GM23338 (cell line): ENCODE measurements around the gene DCDC1. TPM values are rescaled to one million over a fixed set of nuclear protein-coding genes. Genes with fewer than 3 reads are reported as not detected.

Source experiments
- ATAC-seq: fragments of 200-7000 bp; cut with Tn5 transposase; 3 replicates; pipeline ENCODE4 v1.9.1; 2020
- DNase-seq: peaks from one replicate; pipeline ENCODE4 v3.0.0-alpha.2; 2015; ENCODE audit warnings: low spot score
- H2AFZ ChIP-seq: fragments of 200-600 bp; sonication (generic); 2 replicates; pipeline ENCODE4 v1.8.0; 2016; ENCODE audit warnings: antibody characterized with exemption, mild to moderate bottlenecking, moderate library complexity
- H3F3A ChIP-seq: fragments of 200-600 bp; sonication (generic); replicated peaks from 2 replicates; pipeline ENCODE4 v1.8.0; 2017; ENCODE audit warnings: antibody characterized with exemption, mixed run types, low read depth
- H3K27ac ChIP-seq: fragments of 200-600 bp; sonication (generic); 2 replicates; pipeline ENCODE4 v1.6.1; 2016; ENCODE audit warnings: low read depth
- H3K27me3 ChIP-seq: fragments of 200-600 bp; sonication (generic); 2 replicates; pipeline ENCODE4 v1.8.0; 2016; ENCODE audit warnings: mild to moderate bottlenecking, mixed run types, moderate library complexity; ENCODE audit not compliant: insufficient read depth
- H3K36me3 ChIP-seq: fragments of 200-600 bp; sonication (generic); 2 replicates; pipeline ENCODE4 v1.8.0; 2016; ENCODE audit warnings: mild to moderate bottlenecking; ENCODE audit not compliant: insufficient read depth
- H3K4me1 ChIP-seq: fragments of 200-600 bp; sonication (generic); 2 replicates; pipeline ENCODE4 v1.8.0; 2016; ENCODE audit warnings: mild to moderate bottlenecking, moderate library complexity; ENCODE audit not compliant: insufficient read depth
- H3K4me2 ChIP-seq: fragments of 200-600 bp; sonication (generic); 2 replicates; pipeline ENCODE4 v1.7.1; 2017; ENCODE audit warnings: mixed run types
- H3K4me3 ChIP-seq: fragments of 200-600 bp; sonication (generic); 2 replicates; pipeline ENCODE4 v1.6.1; 2016; ENCODE audit warnings: mixed run types
- H3K79me2 ChIP-seq: fragments of 200-600 bp; sonication (generic); replicated peaks from 2 replicates; pipeline ENCODE4 v1.8.0; 2017; ENCODE audit warnings: mild to moderate bottlenecking; ENCODE audit not compliant: insufficient read depth
- H3K9me2 ChIP-seq: fragments of 200-600 bp; sonication (generic); 2 replicates; pipeline ENCODE4 v1.8.0; 2017; ENCODE audit not compliant: insufficient read depth
- H4K20me1 ChIP-seq: fragments of 200-600 bp; sonication (generic); replicated peaks from 2 replicates; pipeline ENCODE4 v1.8.0; 2017; ENCODE audit warnings: mild to moderate bottlenecking; ENCODE audit not compliant: insufficient read depth
- H3K27ac Mint-ChIP-seq: 2 replicates; pipeline ENCODE4 v1.8.0; 2020; ENCODE audit warnings: inconsistent platforms, mild to moderate bottlenecking, moderate library complexity, mixed read lengths
- H3K27me3 Mint-ChIP-seq: 3 replicates; pipeline ENCODE4 v1.8.0; 2022; ENCODE audit warnings: low read depth, mild to moderate bottlenecking, moderate library complexity, mixed read lengths, inconsistent platforms; ENCODE audit not compliant: insufficient read depth, poor library complexity
- H3K36me3 Mint-ChIP-seq: 3 replicates; pipeline ENCODE4 v1.8.0; 2021; ENCODE audit warnings: low read depth, mild to moderate bottlenecking, inconsistent platforms, moderate library complexity, mixed read lengths
- H3K4me1 Mint-ChIP-seq: 3 replicates; pipeline ENCODE4 v1.8.0; 2020; ENCODE audit warnings: mild to moderate bottlenecking, inconsistent platforms, mixed read lengths
- H3K4me3 Mint-ChIP-seq: 3 replicates; pipeline ENCODE4 v1.8.0; 2021; ENCODE audit warnings: moderate library complexity, mild to moderate bottlenecking, inconsistent platforms, mixed read lengths
- H3K9me3 Mint-ChIP-seq: 3 replicates; pipeline ENCODE4 v1.8.0; 2020; ENCODE audit warnings: moderate library complexity, mild to moderate bottlenecking, inconsistent platforms, mixed read lengths
- ZNF331 ChIP-seq: fragments of 250-450 bp; sonication (Bioruptor Pico); IDR thresholded peaks from 2 replicates; pipeline ENCODE4 v1.5.0; 2020; ENCODE audit warnings: low read depth, mild to moderate bottlenecking, moderate library complexity
- polyA plus RNA-seq: library from polyadenylated mRNA; unstranded; fragments of >200 nt; fragmentation: Nextera tagmentation; extraction: Ambion mirVana; gene quantifications from 2 replicates; pipeline ENCODE4 v1.2.1, GENCODE V29; 2016
- total RNA-seq: library from RNA; depleted of rRNA; stranded (reverse); fragments of >200 nt; shearing (Covaris generic); gene quantifications from 2 replicates; pipeline ENCODE4 v1.2.3, GENCODE V29; 2014
- TF ChIP-seq, protein P1 (sequence below): fragments of 250-450 bp; sonication (Bioruptor Pico); IDR thresholded peaks from 2 replicates; pipeline ENCODE4 v1.5.0; 2020; ENCODE audit warnings: mild to moderate bottlenecking, moderate library complexity
- TF ChIP-seq, protein P2 (sequence below): IDR thresholded peaks from one replicate; pipeline ENCODE4 v1.6.1; 2018; ENCODE audit warnings: antibody characterized with exemption; ENCODE audit not compliant: unreplicated experiment

Gene DCDC1
- total and polyA plus RNA-seq, 2 experiments from 2014 or later = 0.56 to 0.58 TPM

DNA sequence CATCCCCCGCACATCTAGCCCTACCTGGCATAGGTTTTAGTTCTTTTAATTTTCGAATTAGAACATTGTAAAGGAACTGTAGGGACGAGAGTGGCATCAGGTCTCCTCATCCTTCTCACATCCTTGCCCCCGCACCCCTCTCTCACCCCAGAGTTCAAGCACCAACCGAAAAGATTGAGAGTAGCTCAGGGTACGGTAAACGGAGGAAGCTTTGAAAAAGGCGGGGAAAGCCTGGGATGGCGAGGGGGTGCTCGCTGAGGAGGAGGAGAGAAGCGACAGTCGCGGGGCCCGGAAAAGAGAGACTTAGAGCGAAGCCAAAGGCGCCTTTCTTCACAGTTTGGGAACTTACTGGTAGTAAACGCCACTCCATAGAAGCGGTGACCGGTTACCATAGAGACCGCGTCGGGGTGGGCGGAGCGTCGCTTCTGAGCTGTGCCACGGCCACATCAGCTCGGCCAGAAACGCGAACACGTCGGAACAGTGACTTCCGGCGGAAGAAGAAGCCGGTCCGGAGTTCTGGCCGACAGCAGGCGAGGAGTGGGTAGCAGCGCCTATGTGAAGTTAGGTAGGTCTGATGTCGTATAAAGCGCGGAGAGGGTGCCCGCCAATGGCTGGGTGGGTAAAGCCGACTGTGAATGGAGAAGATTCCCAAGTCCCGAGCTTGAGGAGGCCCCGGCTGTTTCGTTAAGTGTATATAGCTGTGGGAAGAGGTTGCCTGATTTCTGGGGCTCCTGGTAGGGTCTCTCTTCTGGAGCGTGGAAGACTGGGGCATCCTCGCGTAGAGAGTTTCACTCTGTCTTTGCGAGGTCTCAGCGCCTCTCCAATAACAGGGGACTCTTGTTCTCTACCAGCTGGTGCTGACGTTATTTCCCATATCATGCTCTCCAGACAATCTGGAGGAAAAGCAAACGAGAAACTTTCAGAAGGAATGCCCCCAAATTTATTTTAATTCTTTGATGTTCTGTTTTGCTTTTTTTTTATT lies at the start of gene DCDC1, which contains the start of gene DNAJC24 (continued):
- TF ChIP-seq, protein P1, sequence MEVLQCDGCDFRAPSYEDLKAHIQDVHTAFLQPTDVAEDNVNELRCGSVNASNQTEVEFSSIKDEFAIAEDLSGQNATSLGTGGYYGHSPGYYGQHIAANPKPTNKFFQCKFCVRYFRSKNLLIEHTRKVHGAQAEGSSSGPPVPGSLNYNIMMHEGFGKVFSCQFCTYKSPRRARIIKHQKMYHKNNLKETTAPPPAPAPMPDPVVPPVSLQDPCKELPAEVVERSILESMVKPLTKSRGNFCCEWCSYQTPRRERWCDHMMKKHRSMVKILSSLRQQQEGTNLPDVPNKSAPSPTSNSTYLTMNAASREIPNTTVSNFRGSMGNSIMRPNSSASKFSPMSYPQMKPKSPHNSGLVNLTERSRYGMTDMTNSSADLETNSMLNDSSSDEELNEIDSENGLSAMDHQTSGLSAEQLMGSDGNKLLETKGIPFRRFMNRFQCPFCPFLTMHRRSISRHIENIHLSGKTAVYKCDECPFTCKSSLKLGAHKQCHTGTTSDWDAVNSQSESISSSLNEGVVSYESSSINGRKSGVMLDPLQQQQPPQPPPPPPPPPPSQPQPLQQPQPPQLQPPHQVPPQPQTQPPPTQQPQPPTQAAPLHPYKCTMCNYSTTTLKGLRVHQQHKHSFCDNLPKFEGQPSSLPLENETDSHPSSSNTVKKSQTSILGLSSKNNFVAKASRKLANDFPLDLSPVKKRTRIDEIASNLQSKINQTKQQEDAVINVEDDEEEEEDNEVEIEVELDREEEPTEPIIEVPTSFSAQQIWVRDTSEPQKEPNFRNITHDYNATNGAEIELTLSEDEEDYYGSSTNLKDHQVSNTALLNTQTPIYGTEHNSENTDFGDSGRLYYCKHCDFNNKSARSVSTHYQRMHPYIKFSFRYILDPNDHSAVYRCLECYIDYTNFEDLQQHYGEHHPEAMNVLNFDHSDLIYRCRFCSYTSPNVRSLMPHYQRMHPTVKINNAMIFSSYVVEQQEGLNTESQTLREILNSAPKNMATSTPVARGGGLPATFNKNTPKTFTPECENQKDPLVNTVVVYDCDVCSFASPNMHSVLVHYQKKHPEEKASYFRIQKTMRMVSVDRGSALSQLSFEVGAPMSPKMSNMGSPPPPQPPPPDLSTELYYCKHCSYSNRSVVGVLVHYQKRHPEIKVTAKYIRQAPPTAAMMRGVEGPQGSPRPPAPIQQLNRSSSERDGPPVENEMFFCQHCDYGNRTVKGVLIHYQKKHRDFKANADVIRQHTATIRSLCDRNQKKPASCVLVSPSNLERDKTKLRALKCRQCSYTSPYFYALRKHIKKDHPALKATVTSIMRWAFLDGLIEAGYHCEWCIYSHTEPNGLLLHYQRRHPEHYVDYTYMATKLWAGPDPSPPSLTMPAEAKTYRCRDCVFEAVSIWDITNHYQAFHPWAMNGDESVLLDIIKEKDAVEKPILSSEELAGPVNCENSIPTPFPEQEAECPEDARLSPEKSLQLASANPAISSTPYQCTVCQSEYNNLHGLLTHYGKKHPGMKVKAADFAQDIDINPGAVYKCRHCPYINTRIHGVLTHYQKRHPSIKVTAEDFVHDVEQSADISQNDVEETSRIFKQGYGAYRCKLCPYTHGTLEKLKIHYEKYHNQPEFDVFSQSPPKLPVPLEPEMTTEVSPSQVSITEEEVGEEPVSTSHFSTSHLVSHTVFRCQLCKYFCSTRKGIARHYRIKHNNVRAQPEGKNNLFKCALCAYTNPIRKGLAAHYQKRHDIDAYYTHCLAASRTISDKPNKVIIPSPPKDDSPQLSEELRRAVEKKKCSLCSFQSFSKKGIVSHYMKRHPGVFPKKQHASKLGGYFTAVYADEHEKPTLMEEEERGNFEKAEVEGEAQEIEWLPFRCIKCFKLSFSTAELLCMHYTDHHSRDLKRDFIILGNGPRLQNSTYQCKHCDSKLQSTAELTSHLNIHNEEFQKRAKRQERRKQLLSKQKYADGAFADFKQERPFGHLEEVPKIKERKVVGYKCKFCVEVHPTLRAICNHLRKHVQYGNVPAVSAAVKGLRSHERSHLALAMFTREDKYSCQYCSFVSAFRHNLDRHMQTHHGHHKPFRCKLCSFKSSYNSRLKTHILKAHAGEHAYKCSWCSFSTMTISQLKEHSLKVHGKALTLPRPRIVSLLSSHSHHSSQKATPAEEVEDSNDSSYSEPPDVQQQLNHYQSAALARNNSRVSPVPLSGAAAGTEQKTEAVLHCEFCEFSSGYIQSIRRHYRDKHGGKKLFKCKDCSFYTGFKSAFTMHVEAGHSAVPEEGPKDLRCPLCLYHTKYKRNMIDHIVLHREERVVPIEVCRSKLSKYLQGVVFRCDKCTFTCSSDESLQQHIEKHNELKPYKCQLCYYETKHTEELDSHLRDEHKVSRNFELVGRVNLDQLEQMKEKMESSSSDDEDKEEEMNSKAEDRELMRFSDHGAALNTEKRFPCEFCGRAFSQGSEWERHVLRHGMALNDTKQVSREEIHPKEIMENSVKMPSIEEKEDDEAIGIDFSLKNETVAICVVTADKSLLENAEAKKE (CRISPR knock-in tag) = no peak
- TF ChIP-seq, protein P2, sequence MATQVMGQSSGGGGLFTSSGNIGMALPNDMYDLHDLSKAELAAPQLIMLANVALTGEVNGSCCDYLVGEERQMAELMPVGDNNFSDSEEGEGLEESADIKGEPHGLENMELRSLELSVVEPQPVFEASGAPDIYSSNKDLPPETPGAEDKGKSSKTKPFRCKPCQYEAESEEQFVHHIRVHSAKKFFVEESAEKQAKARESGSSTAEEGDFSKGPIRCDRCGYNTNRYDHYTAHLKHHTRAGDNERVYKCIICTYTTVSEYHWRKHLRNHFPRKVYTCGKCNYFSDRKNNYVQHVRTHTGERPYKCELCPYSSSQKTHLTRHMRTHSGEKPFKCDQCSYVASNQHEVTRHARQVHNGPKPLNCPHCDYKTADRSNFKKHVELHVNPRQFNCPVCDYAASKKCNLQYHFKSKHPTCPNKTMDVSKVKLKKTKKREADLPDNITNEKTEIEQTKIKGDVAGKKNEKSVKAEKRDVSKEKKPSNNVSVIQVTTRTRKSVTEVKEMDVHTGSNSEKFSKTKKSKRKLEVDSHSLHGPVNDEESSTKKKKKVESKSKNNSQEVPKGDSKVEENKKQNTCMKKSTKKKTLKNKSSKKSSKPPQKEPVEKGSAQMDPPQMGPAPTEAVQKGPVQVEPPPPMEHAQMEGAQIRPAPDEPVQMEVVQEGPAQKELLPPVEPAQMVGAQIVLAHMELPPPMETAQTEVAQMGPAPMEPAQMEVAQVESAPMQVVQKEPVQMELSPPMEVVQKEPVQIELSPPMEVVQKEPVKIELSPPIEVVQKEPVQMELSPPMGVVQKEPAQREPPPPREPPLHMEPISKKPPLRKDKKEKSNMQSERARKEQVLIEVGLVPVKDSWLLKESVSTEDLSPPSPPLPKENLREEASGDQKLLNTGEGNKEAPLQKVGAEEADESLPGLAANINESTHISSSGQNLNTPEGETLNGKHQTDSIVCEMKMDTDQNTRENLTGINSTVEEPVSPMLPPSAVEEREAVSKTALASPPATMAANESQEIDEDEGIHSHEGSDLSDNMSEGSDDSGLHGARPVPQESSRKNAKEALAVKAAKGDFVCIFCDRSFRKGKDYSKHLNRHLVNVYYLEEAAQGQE = no peak

DNA sequence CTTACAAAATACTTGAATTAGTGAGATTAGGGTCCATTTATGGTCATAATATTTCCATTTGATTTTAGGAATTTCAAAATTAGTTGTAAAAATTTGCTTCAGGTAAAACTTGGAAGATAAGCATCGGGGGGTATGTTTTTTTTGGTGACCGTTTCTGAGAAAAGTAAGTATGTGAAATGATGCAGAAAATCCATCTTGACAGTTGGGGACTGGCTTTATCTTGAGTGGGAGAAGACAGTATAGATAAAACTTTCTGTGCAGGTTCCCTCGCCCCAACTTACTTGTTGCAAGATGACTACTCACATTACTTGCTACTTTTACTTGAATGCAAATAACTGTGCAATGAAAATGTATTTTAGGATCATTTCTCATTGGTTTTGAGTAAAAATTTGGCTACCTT lies 49.6 kb upstream of the DCDC1 start:
- DNase-seq (no peak), ATAC-seq (no peak)
- peaks cover 63% of the 10 kb centered on the region for H3K4me1 ChIP-seq
- no peaks in the 10 kb centered on the region for H3K36me3 Mint-ChIP-seq
- H2AFZ ChIP-seq = no peak overlapping the region
- H3K9me3 Mint-ChIP-seq = no peaks in the 10 kb centered on the region
- H3K27me3 ChIP-seq = no peaks in the 10 kb centered on the region
- no peaks in the 10 kb centered on the region for H3K9me2 ChIP-seq
- no peak overlapping the region for H3K4me2 ChIP-seq
- H3K36me3 ChIP-seq = no peaks in the 10 kb centered on the region
- no peaks in the 10 kb centered on the region for H3F3A ChIP-seq
- no peak overlapping the region for H3K4me3 Mint-ChIP-seq
- no peak overlapping the region for H3K27ac ChIP-seq
- no peaks in the 10 kb centered on the region for H3K27me3 Mint-ChIP-seq
- H3K4me3 ChIP-seq = no peak overlapping the region
- H4K20me1 ChIP-seq = no peaks in the 10 kb centered on the region
- no peak overlapping the region for H3K27ac Mint-ChIP-seq
- no peaks in the 10 kb centered on the region for H3K79me2 ChIP-seq
- H3K4me1 Mint-ChIP-seq = peaks cover 79% of the 10 kb centered on the region
- TF ChIP-seq, protein P1 (CRISPR knock-in tag) = no peak
- no peak for TF ChIP-seq ZNF331 (CRISPR knock-in tag)
